ENCODE measurements around the gene TSPAN15.

Gene TSPAN15

GRCh38 chr10:69419744-69420126 lies 31.5 kb upstream of the TSPAN15 start:
- H3K4me3 ChIP-seq (ENCODE audit: severe bottlenecking): no peak overlapping the region
- no peaks in the 10 kb centered on the region for H3K9me3 ChIP-seq (ENCODE audit: severe bottlenecking)
- H3K4me1 ChIP-seq (ENCODE audit: insufficient read depth, poor library complexity, severe bottlenecking): no peaks in the 10 kb centered on the region
- ATAC-seq (ENCODE audit: low read depth) (no peak), DNase-seq (ENCODE audit: low spot score) (no peak)
- no peaks in the 10 kb centered on the region for H3K27me3 ChIP-seq (ENCODE audit: insufficient read depth, poor library complexity, severe bottlenecking)
- H3K27ac ChIP-seq (ENCODE audit: poor library complexity, severe bottlenecking): no peak overlapping the region
- no peaks in the 10 kb centered on the region for H3K36me3 ChIP-seq (ENCODE audit: low read depth)
- no peak for TF ChIP-seq CTCF (IDR thresholded peaks at IDR 0.05; ENCODE audit: poor library complexity, severe bottlenecking)

GRCh38 chr10:69421611-69422308 lies 29.5 kb upstream of the TSPAN15 start:
- DNase-seq (ENCODE audit: low spot score): no peak
- no peaks in the 10 kb centered on the region for H3K9me3 ChIP-seq (ENCODE audit: severe bottlenecking)
- no peak for ATAC-seq (ENCODE audit: low read depth)
- no peak for TF ChIP-seq CTCF (IDR thresholded peaks at IDR 0.05; ENCODE audit: poor library complexity, severe bottlenecking)
- H3K36me3 ChIP-seq (ENCODE audit: low read depth): no peaks in the 10 kb centered on the region
- H3K27me3 ChIP-seq (ENCODE audit: insufficient read depth, poor library complexity, severe bottlenecking): no peaks in the 10 kb centered on the region
- no peak overlapping the region for H3K27ac ChIP-seq (ENCODE audit: poor library complexity, severe bottlenecking)
- H3K4me1 ChIP-seq (ENCODE audit: insufficient read depth, poor library complexity, severe bottlenecking): no peaks in the 10 kb centered on the region
- H3K4me3 ChIP-seq (ENCODE audit: severe bottlenecking): no peak overlapping the region

GRCh38 chr10:69422676-69423075 lies 28.6 kb upstream of the TSPAN15 start:
- Histone ChIP-seq H3K27me3 (ENCODE audit: insufficient read depth, poor library complexity, severe bottlenecking) (no peaks in the 10 kb centered on the region), H3K27ac (ENCODE audit: poor library complexity, severe bottlenecking) (no peak overlapping the region), H3K4me1 (ENCODE audit: insufficient read depth, poor library complexity, severe bottlenecking) (no peaks in the 10 kb centered on the region), H3K4me3 (ENCODE audit: severe bottlenecking) (no peak overlapping the region), H3K9me3 (ENCODE audit: severe bottlenecking) (no peaks in the 10 kb centered on the region), H3K36me3 (ENCODE audit: low read depth) (no peaks in the 10 kb centered on the region)
- DNase-seq (ENCODE audit: low spot score): no peak
- ATAC-seq (ENCODE audit: low read depth): no peak
- no peak for TF ChIP-seq CTCF (IDR thresholded peaks at IDR 0.05; ENCODE audit: poor library complexity, severe bottlenecking)

- Histone ChIP-seq H3K27ac (ENCODE audit: poor library complexity, severe bottlenecking) (no peak overlapping the region), H3K36me3 (ENCODE audit: low read depth) (no peaks in the 10 kb centered on the region), H3K9me3 (ENCODE audit: severe bottlenecking) (no peaks in the 10 kb centered on the region), H3K4me3 (ENCODE audit: severe bottlenecking) (no peak overlapping the region), H3K4me1 (ENCODE audit: insufficient read depth, poor library complexity, severe bottlenecking) (no peaks in the 10 kb centered on the region), H3K27me3 (ENCODE audit: insufficient read depth, poor library complexity, severe bottlenecking) (no peaks in the 10 kb centered on the region)
- ATAC-seq (ENCODE audit: low read depth) (no peak), DNase-seq (ENCODE audit: low spot score) (no peak)
- no peak for TF ChIP-seq CTCF (IDR thresholded peaks at IDR 0.05; ENCODE audit: poor library complexity, severe bottlenecking)
Measured at GRCh38 chr10:69425041-69425440, 26.2 kb upstream of the TSPAN15 start.

- Histone ChIP-seq H3K36me3 (ENCODE audit: low read depth) (no peaks in the 10 kb centered on the region), H3K4me1 (ENCODE audit: insufficient read depth, poor library complexity, severe bottlenecking) (no peaks in the 10 kb centered on the region), H3K9me3 (ENCODE audit: severe bottlenecking) (no peaks in the 10 kb centered on the region), H3K27me3 (ENCODE audit: insufficient read depth, poor library complexity, severe bottlenecking) (no peaks in the 10 kb centered on the region), H3K27ac (ENCODE audit: poor library complexity, severe bottlenecking) (no peak overlapping the region), H3K4me3 (ENCODE audit: severe bottlenecking) (no peak overlapping the region)
- DNase-seq (ENCODE audit: low spot score) (no peak), ATAC-seq (ENCODE audit: low read depth) (peak; percentile 40; the same call in 1 of the 3 replicates)
- TF ChIP-seq CTCF (IDR thresholded peaks at IDR 0.05; ENCODE audit: poor library complexity, severe bottlenecking): no peak
Measured at GRCh38 chr10:69425511-69426298, 25.6 kb upstream of the TSPAN15 start.
